Activated CD8-positive, alpha-beta T cell treated with anti-CD3 and anti-CD28 coated beads for 36 hours (primary cell): ENCODE measurements around the gene STEAP3. TPM values are rescaled to one million over a fixed set of nuclear protein-coding genes. Genes with fewer than 3 reads are reported as not detected.

ENCODE experiments used
- ATAC-seq: fragments of 200-7000 bp; cut with Tn5 transposase; one replicate; pipeline ENCODE4 v1.10.0; 2021; ENCODE audit warnings: mild to moderate bottlenecking, moderate library complexity
- CTCF ChIA-PET: fragments of 350-600 bp; sonication (Branson Sonifier 250); formaldehyde crosslinking; loops from one replicate; lab custom pipeline; 2021; ENCODE audit warnings: antibody characterized with exemption; lab: Charles Lee
- POLR2A ChIA-PET: fragments of 350-600 bp; sonication (Branson Sonifier 250); formaldehyde crosslinking; loops from one replicate; lab custom pipeline; 2021; ENCODE audit warnings: antibody characterized with exemption; lab: Charles Lee
- DNase-seq: peaks from one replicate; pipeline ENCODE4 v3.0.0-alpha.2; 2020
- H3K27ac Mint-ChIP-seq: one replicate; pipeline ENCODE4 v1.8.0; 2021; ENCODE audit warnings: mild to moderate bottlenecking, mixed read lengths
- H3K27me3 Mint-ChIP-seq: one replicate; pipeline ENCODE4 v1.8.0; 2021; ENCODE audit warnings: mixed read lengths
- H3K36me3 Mint-ChIP-seq: one replicate; pipeline ENCODE4 v1.8.0; 2021; ENCODE audit warnings: low read depth, mixed read lengths
- H3K4me1 Mint-ChIP-seq: one replicate; pipeline ENCODE4 v1.8.0; 2021; ENCODE audit warnings: low read depth, mixed read lengths
- H3K4me3 Mint-ChIP-seq: one replicate; pipeline ENCODE4 v1.8.0; 2021; ENCODE audit warnings: mild to moderate bottlenecking, moderate library complexity, mixed read lengths
- H3K9me3 Mint-ChIP-seq: one replicate; pipeline ENCODE4 v1.8.0; 2021; ENCODE audit warnings: mixed read lengths
- CTCF ChIP-seq: fragments of 200-600 bp; IDR thresholded peaks from one replicate; pipeline ENCODE4 v1.8.0; 2022; ENCODE audit warnings: antibody characterized with exemption, mild to moderate bottlenecking
- intact Hi-C: fragments of 100-400 bp; cut with micrococcal nuclease; formaldehyde crosslinking; loops from one replicate; pipeline ENCODE4 v1.10.0; 2022
- total RNA-seq, 2 experiments: library from RNA; stranded (reverse); gene quantifications; one replicate each; pipeline ENCODE4 v1.2.3, GENCODE V29; 2021

STEAP3 gene
- total RNA-seq, 2 experiments from 2014 or later: 0.18 to 0.34 TPM

- DNase-seq: no peak
- Mint-ChIP-seq H3K27me3 (no peaks in the 10 kb centered on the region), H3K27ac (no peak overlapping the region), H3K9me3 (no peaks in the 10 kb centered on the region), H3K4me3 (no peak overlapping the region), H3K36me3 (no peaks in the 10 kb centered on the region), H3K4me1 (peaks cover 4% of the 10 kb centered on the region)
- intact Hi-C loops: no loop called here
- ATAC-seq: peak; percentile 51
- no peak for TF ChIP-seq CTCF
- ChIA-PET CTCF (interaction anchor here (0.9 to 1.1 kb wide), 2 partner anchors 36 to 245 kb away, joined by 3 read pairs; no protein-coding TSS in a partner anchor), POLR2A (no interaction called here)
These were observed 9.8 kb downstream of the STEAP3 start for GRCh38 chr2:119233326-119234020.

- Mint-ChIP-seq H3K27me3 (no peaks in the 10 kb centered on the region), H3K36me3 (no peaks in the 10 kb centered on the region), H3K4me1 (peaks cover 4% of the 10 kb centered on the region), H3K27ac (no peak overlapping the region), H3K9me3 (no peaks in the 10 kb centered on the region), H3K4me3 (no peak overlapping the region)
- intact Hi-C loops: no loop called here
- no peak for TF ChIP-seq CTCF
- ATAC-seq: peak; percentile 45
- peak; percentile 14 for DNase-seq
- CTCF ChIA-PET: interaction anchor here (0.8 to 1.1 kb wide), 4 partner anchors 10 to 244 kb away, joined by 3 read pairs; no protein-coding TSS in a partner anchor
- POLR2A ChIA-PET: no interaction called here
These were observed 10.7 kb downstream of the STEAP3 start for GRCh38 chr2:119234021-119235019.

- H3K4me1 Mint-ChIP-seq: peaks cover 4% of the 10 kb centered on the region
- ChIA-PET CTCF (no interaction called here), POLR2A (no interaction called here)
- TF ChIP-seq CTCF: no peak
- H3K36me3 Mint-ChIP-seq: no peaks in the 10 kb centered on the region
- no peak overlapping the region for H3K27ac Mint-ChIP-seq
- intact Hi-C loops: no loop called here
- no peaks in the 10 kb centered on the region for H3K9me3 Mint-ChIP-seq
- DNase-seq (no peak), ATAC-seq (no peak)
- no peaks in the 10 kb centered on the region for H3K27me3 Mint-ChIP-seq
- no peak overlapping the region for H3K4me3 Mint-ChIP-seq
These were observed 13.2 kb downstream of the STEAP3 start for GRCh38 chr2:119236796-119237195.

GRCh38 chr2:119240311-119241204, 16.9 kb downstream of the STEAP3 start:
- no peak for DNase-seq
- H3K36me3 Mint-ChIP-seq: no peaks in the 10 kb centered on the region
- H3K4me1 Mint-ChIP-seq: no peaks in the 10 kb centered on the region
- H3K27ac Mint-ChIP-seq: no peak overlapping the region
- ChIA-PET CTCF (no interaction called here), POLR2A (no interaction called here)
- intact Hi-C loops: no loop called here
- no peak for ATAC-seq
- no peak overlapping the region for H3K4me3 Mint-ChIP-seq
- no peaks in the 10 kb centered on the region for H3K27me3 Mint-ChIP-seq
- no peak for TF ChIP-seq CTCF
- H3K9me3 Mint-ChIP-seq: no peaks in the 10 kb centered on the region
